Measurements from ENCODE around the gene ORAI1. TPM values are rescaled to one million over a fixed set of nuclear protein-coding genes. Genes with fewer than 3 reads are reported as not detected.

ORAI1 gene
- total and polyA plus RNA-seq, 2 of the 13 experiments (the other 11 are each of a cell fraction or from before 2014, with no cell fraction given) = 9.2 to 17.2 TPM

- no peak for TF ChIP-seq NFAT5 (CRISPR knock-in tag; IDR thresholded peaks at IDR 0.05)
- 0 out of 2 replicates have a peak, but pooled peaks have one; percentile 31 for TF ChIP-seq NR2F2 (IDR thresholded peaks at IDR 0.05; ENCODE audit: borderline replicate concordance, low read depth)
- TF ChIP-seq ZNF326 (CRISPR knock-in tag; IDR thresholded peaks at IDR 0.05; ENCODE audit: borderline replicate concordance) = no peak
- no peak for TF ChIP-seq CTCF (CRISPR knock-in tag; IDR thresholded peaks at IDR 0.05)
- peak; percentile 91 for TF ChIP-seq TEAD3 (CRISPR knock-in tag; optimal IDR thresholded peaks at IDR 0.05; ENCODE audit: borderline replicate concordance)
- TF ChIP-seq, protein P1, sequence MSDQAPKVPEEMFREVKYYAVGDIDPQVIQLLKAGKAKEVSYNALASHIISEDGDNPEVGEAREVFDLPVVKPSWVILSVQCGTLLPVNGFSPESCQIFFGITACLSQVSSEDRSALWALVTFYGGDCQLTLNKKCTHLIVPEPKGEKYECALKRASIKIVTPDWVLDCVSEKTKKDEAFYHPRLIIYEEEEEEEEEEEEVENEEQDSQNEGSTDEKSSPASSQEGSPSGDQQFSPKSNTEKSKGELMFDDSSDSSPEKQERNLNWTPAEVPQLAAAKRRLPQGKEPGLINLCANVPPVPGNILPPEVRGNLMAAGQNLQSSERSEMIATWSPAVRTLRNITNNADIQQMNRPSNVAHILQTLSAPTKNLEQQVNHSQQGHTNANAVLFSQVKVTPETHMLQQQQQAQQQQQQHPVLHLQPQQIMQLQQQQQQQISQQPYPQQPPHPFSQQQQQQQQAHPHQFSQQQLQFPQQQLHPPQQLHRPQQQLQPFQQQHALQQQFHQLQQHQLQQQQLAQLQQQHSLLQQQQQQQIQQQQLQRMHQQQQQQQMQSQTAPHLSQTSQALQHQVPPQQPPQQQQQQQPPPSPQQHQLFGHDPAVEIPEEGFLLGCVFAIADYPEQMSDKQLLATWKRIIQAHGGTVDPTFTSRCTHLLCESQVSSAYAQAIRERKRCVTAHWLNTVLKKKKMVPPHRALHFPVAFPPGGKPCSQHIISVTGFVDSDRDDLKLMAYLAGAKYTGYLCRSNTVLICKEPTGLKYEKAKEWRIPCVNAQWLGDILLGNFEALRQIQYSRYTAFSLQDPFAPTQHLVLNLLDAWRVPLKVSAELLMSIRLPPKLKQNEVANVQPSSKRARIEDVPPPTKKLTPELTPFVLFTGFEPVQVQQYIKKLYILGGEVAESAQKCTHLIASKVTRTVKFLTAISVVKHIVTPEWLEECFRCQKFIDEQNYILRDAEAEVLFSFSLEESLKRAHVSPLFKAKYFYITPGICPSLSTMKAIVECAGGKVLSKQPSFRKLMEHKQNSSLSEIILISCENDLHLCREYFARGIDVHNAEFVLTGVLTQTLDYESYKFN (CRISPR knock-in tag; conservative IDR thresholded peaks at IDR 0.05) = 0 out of 2 replicates have a peak, but pooled peaks have one; percentile 42
- TF ChIP-seq BCL6 (CRISPR knock-in tag; IDR thresholded peaks at IDR 0.05) = peak; percentile 47; the same call in 1 of the 2 replicates
- TF ChIP-seq RFXANK (CRISPR knock-in tag; IDR thresholded peaks at IDR 0.05) = no peak
- peak; percentile 25; the same call in 1 of the 2 replicates for TF ChIP-seq ONECUT2 (CRISPR knock-in tag; IDR thresholded peaks at IDR 0.05)
- TF ChIP-seq LCORL (IDR thresholded peaks at IDR 0.05) = no peak
- peak; percentile 62; the same call in 1 of the 2 replicates for TF ChIP-seq LCORL (CRISPR knock-in tag; IDR thresholded peaks at IDR 0.05)
- TF ChIP-seq NONO (IDR thresholded peaks at IDR 0.05) = no peak
- TF ChIP-seq NONO (CRISPR knock-in tag; conservative IDR thresholded peaks at IDR 0.05) = no peak
- peak; percentile 84 for TF ChIP-seq PATZ1 (CRISPR knock-in tag; IDR thresholded peaks at IDR 0.05)
- TF ChIP-seq HNF4G (IDR thresholded peaks at IDR 0.05; ENCODE audit: borderline replicate concordance, low read depth, low read length) = no peak
- TF ChIP-seq HNF4G (CRISPR knock-in tag; IDR thresholded peaks at IDR 0.05; ENCODE audit: borderline replicate concordance, low read depth) = no peak
- TF ChIP-seq JUNB (CRISPR knock-in tag; IDR thresholded peaks at IDR 0.05; ENCODE audit: borderline replicate concordance) = no peak
- no peak for TF ChIP-seq ZNF446 (CRISPR knock-in tag; IDR thresholded peaks at IDR 0.05)
These were observed 43.6 kb upstream of the ORAI1 start (continued) for GRCh38 chr12:121582583-121583333.
